ENCODE data around the gene TMEM185A.
A peak's percentile ranks its signal among the peaks of the same experiment; 100 is the strongest.
"Not testable (repeated sequence)": the region's sequence is repeated elsewhere in the genome, so short reads cannot be mapped to it uniquely, and the experiment has no call there.

The TMEM185A gene

DNA sequence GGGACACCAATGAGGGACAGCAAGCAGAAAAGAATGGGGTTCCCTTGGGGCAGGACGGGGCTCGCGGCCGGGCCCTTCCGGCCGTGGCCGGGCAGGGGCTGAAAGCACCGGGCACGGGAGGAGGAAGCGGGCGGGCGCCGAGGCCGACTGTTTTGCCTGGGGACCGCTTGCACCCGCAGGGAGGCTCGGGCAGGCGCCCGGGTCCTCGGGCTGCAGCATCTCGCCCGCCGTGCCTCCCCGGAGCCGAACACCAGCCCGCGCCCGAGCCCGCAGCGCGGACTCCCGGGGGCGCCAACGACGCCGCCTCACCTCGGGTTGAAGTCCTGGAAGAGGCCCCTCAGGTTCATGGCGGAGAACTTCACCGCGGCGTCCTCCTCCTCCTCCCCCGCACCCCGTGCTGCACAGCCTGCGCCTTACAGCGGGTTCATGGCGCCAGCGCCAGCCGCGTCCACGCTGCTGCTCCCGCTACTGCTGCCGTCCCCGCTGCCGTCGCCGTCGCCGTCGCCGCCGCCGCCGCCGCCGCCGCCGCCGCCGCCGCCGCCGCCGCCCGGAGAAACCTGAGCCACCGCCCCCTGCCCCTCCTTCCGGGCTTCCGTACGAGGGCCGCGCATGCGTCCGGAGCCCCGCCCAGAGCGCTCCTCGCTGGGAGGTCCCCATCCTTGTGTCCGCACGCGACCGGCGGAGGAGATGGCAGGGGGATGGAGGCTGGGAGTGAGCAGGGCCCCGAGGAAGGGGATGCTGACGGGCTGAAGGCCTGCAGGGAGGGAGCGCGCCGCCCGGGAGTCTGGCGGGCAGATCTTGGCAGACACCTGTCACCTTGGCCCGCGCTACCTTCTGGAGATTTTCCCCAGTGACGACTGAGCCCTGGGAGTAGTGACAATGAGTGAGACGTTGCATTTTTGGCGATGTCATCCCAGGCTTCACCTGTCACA lies at the start of gene TMEM185A:
TSS of gene TMEM185A (minus strand) at position 559 of the 932 bp plus-strand sequence. CDS start at position 347, 212 bp downstream.
- DNase-seq = peak; percentile 52 to 95 (median 70)
- intact Hi-C loops (cut with DNase I) = no loop called here

GRCh38 chrX:149681182-149681581 lies 49.6 kb upstream of the TMEM185A start:
- DNase-seq = no peak
- intact Hi-C loops (cut with DNase I) = no loop called here

GRCh38 chrX:149679164-149679678 lies 47.6 kb upstream of the TMEM185A start:
- DNase-seq; intact Hi-C loops (cut with DNase I): not testable (repeated sequence)

DNA sequence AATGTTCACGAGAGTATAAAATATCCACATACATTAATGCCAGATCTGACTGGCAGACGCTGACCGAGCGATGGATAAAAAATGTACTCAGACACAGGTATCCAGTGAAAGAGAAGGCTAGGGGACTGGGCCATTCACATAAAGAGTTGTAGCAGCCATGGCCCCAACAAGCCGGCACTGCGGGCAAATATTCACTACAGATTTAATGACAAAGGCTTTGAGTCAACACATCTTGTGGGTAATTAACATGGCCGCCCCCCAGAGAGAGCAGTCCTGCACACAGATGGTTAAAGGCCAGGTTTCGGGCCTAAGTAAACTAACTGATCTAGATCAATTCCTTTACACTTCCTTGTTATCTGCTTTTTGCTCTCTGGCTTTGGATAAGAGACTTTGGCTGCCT lies 44.0 kb upstream of the TMEM185A start:
- intact Hi-C loops (cut with DNase I); DNase-seq: not testable (repeated sequence)

DNA sequence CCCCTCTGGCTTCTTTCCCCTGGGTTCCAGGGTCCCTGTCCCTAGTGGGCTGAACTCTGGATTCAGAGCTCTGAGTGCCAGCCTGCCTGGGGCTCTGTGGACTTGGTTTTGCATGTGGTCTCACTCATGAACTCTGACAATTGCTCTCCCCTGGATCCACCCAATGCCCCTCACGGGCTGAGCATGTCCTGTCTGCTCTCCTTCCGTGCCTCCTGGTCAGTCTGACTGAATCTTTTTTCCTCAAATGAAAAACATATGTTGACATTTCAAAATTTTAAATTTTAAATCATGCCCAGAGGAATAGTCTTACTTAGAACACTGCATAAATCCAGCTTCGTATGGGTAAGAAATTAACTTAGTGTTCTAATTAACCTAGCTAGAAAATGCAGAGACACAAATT lies 43.5 kb upstream of the TMEM185A start:
- intact Hi-C loops (cut with DNase I); DNase-seq: not testable (repeated sequence)

- intact Hi-C loops (cut with DNase I); DNase-seq: not testable (repeated sequence)
Measured at GRCh38 chrX:149660613-149661012, 29.0 kb upstream of the TMEM185A start.

GRCh38 chrX:149656260-149656884 lies 24.8 kb upstream of the TMEM185A start:
- DNase-seq; intact Hi-C loops (cut with DNase I): not testable (repeated sequence)

GRCh38 chrX:149652232-149652981 lies 20.8 kb upstream of the TMEM185A start:
- intact Hi-C loops (cut with DNase I) = no loop called here
- DNase-seq = peak in 1 of 10 donors; percentile 48

DNA sequence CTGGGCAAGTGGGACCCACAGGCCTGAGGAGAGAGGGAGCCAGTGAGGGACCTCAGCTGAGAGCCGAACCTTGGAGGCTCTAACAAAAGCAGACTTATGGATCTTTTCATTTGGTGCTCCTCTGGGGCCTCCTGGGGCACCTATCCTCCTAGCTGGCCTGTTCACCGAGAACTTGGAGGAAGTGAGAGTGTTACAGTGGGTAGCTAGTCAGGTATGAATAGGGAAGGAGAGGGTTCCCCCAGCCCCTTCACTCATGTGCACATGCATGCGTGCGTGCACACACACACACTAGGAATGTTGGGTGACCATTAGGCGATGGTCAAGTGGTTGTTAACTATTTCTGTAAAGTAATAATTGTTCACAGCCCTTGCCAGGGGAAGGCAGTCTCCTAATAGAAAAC lies 18.6 kb upstream of the TMEM185A start:
- intact Hi-C loops (cut with DNase I) = no loop called here
- no peak for DNase-seq

DNA sequence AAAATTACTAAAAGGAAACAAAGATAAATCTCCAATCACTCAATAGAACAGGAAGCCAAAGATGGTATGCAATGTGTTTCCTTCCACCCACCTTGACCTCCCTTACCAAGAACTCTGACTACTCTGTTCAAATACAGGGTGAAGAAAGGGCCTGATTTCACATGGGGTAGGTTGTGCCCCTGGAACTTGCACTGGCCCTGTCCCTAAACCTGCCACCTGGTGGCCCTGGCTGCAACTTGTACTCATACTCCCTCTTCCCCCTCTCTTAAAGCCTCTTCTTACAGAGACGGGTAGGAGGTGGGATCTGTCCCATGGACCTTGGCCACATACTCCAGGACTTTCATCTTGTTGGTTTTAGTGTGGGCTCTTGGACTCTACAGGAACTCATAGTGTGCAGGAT lies 17.3 kb upstream of the TMEM185A start:
- intact Hi-C loops (cut with DNase I) = no loop called here
- DNase-seq = no peak

DNA sequence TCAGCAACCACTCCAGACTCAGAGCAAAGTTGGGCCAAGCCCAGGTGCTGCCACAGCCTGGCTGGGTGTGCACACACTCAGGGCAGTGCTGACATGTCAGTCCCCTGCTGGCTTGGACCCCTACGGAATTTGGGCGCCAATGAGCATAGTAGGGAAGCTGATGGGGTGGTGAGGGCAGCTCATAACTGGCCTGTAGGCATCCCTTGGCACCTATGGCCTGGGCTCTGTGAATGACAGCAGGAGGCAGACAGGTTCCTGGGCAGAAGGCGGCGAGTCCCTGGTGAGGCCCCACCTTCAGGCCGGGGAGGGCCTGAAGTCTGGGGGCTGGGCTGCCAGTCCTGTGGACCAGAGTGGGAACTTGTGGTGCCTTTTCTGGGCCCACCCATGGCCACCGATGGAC lies 15.9 kb upstream of the TMEM185A start:
- intact Hi-C loops (cut with DNase I) = no loop called here
- no peak for DNase-seq

GRCh38 chrX:149643496-149643895 lies 11.9 kb upstream of the TMEM185A start:
- no peak for DNase-seq
- intact Hi-C loops (cut with DNase I) = no loop called here

DNA sequence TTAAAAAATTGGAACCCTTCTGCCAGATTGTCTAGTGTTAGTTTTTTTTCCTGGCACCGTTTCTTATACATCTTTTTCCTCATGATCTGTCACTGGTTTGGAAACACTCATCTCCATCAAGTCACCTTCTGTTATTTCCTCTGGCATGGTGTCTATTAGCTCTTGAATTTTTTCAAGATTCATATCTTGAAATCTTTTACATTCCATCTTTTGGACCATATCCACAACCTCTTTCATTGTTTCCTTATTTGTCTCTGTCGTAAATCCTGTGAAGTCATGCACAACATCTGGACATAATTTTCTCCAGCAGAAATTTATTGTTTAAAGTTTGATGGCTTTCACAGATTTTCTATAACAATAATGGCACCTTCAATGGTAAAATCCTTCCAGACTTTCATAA lies 10.2 kb upstream of the TMEM185A start:
- DNase-seq = no peak
- intact Hi-C loops (cut with DNase I) = no loop called here

DNA sequence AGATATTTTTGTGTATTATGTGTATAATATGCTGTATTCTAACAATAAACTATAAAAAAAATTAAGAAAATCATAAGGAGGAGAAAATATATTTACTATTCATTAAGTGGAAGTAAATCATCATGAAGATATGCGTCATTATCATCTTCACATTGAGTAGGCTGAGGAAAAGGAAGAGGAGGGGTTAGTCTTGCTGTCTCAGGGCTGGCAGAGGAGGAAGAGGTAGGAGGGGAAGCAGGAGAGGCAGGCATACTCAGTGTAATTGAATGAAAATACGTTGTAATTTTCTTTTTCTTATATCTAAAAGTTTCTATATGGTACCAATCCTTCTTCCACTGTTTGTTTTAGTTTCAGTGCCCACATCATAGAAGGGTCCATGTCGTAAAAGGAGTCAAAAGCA lies 9.8 kb upstream of the TMEM185A start:
- DNase-seq = no peak
- intact Hi-C loops (cut with DNase I) = no loop called here

DNA sequence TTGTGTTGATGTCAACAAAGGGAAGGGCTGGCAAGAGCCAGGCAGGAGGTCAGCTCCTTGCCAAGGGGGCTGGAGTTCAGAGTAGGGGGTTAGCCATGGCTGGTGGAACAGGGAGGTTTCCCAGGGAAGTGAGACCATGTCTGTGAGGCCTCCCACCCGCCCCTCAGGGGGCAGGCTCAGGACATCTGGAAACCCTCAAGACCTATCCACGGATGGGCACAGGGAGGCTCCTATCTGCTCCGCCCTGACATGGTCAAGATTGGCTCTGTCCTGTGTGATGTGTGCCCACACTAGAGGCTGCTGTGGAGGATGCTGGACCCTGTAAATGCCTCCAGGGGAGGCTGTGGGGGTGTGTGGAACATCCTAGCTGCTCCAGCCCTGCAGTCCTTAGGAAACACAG lies 8.0 kb upstream of the TMEM185A start:
- DNase-seq = peak in 1 of 10 donors; percentile 17
- intact Hi-C loops (cut with DNase I) = no loop called here

DNA sequence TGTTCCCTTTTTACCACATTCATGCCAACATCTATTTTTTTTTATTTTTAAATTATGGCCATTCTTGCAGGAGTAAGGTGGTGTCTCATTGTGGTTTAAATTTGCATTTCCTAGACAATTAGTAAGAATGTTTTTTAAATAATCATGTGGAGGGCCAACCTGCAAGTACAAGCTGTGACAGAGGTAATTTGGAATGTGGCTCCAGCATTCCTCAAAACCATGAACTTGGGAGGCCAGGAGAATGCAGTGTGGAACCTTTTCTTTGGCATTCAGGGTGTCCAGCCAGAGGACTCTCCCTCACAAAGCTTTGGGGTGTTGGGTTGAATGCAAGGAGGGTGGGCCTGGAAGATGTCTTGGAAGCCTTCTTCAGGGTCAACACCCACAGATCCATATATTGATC lies 7.3 kb upstream of the TMEM185A start:
- intact Hi-C loops (cut with DNase I) = no loop called here

GRCh38 chrX:149633511-149633910 lies 1.9 kb upstream of the TMEM185A start:
- no peak for DNase-seq
- intact Hi-C loops (cut with DNase I) = no loop called here

More for the DNA sequence above, 7.3 kb upstream of the TMEM185A start:
- DNase-seq = no peak

GRCh38 chrX:149630681-149631233 lies 835 bp downstream of the TMEM185A start:
- intact Hi-C loops (cut with DNase I) = no loop called here
- DNase-seq = peak in 3 of 10 donors; percentile 5 to 62 (median 7)

DNA sequence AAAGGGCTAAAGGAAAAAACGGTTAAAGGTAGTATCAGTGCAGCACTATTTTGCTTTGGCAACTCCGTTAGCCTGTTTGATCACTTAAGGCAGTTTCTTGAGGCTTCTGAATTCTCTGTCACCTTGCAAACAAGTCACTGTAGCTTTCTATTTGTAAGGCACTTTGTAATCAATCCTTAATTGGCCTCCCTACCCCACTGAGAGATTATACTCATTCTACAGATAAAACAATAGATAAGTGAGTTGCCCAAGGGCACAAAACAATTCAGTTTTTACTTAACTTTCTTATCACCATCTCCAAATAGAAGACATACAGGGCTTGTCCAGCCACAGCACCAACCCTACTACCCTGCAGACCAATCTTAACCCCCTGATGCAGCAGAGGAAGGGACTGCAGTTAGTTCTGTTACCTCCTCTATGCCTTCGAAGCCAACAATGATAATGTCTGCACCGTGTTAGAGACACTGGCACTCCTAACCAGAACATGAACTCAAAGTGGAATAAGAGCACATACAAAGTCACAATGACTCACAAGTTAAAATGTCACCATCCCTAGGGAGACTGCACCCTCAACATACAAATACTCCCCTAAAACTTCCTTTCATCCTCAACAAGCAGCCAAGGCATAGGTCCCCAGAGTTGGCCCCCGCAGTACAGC lies 1.7 kb downstream of the TMEM185A start:
- no peak for DNase-seq
- intact Hi-C loops (cut with DNase I) = no loop called here

DNA sequence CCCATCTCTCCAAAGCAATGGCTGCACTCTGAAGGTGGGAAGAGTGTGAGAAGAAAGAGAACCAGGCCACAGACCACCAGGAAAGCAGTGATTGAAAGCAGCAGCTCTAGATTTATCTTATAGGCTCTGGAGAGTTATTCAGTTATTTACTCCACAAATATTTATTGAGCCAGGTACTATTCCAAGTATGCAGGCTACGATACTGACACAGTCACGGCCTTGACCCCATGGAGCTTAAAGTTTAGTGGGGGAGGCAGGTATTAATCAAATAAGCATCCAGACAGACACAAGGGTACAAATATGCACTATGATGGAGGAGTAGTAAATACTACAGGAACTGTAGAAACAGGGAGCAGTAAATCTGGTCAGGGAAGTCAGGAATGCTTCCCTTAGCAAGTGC lies 2.8 kb downstream of the TMEM185A start:
- intact Hi-C loops (cut with DNase I) = no loop called here
- DNase-seq = no peak

Measured in posterior cingulate gyrus (tissue), 11 donors.